H1 (cell line): Measurements from ENCODE around the gene UTP20. TPM values are rescaled to one million over a fixed set of nuclear protein-coding genes. Genes with fewer than 3 reads are reported as not detected.
A peak's percentile ranks its signal among the peaks of the same experiment; 100 is the strongest.

Source experiments
- CTCF ChIA-PET: fragments of 300-600 bp; sonication (Branson Sonifier 250); formaldehyde crosslinking; loops from one replicate; lab custom pipeline; 2021; ENCODE audit not compliant: partially characterized antibody; lab: Charles Lee
- POLR2A ChIA-PET: fragments of 300-600 bp; sonication (Branson Sonifier 250); formaldehyde crosslinking; loops from one replicate; lab custom pipeline; 2021; ENCODE audit warnings: inconsistent platforms; ENCODE audit not compliant: partially characterized antibody; lab: Charles Lee
- DNase-seq, 2 experiments: peaks; one replicate each; pipeline versions ENCODE4 v3.0.0 to v3.0.0-alpha.2; 2010 to 2022; ENCODE audit warnings: low spot score in 2 of 2, low read depth in 1 of 2, mixed read lengths in 1 of 2
- FAIRE-seq: peaks from 2 replicates; lab custom pipeline; 2011; peaks lifted over from hg19 to GRCh38; lab: Jason Lieb, UNC
- H2AFZ ChIP-seq: 2 replicates; pipeline ENCODE4 v1.8.1; 2012; ENCODE audit warnings: low read length, inconsistent platforms
- H2AK5ac ChIP-seq: 2 replicates; pipeline ENCODE4 v1.6.1; 2013; ENCODE audit warnings: low read depth, low read length
- H2BK120ac ChIP-seq: replicated peaks from 2 replicates; pipeline ENCODE3; 2013; ENCODE audit warnings: low read depth, low read length, inconsistent platforms
- H2BK12ac ChIP-seq: 2 replicates; pipeline ENCODE4 v1.6.1; 2013; ENCODE audit warnings: low read depth, low read length
- H2BK15ac ChIP-seq: 2 replicates; pipeline ENCODE4 v1.6.1; 2013; ENCODE audit warnings: low read length
- H2BK20ac ChIP-seq: 2 replicates; pipeline ENCODE4 v1.6.1; 2013; ENCODE audit warnings: low read length
- H2BK5ac ChIP-seq: 2 replicates; pipeline ENCODE4 v1.6.1; 2013; ENCODE audit warnings: low read depth, low read length
- H3K14ac ChIP-seq: 2 replicates; pipeline ENCODE4 v1.6.1; 2013; ENCODE audit warnings: inconsistent platforms; ENCODE audit not compliant: insufficient read length
- H3K18ac ChIP-seq: 2 replicates; pipeline ENCODE4 v1.6.1; 2013; ENCODE audit warnings: low read length; ENCODE audit errors: extremely low read depth
- H3K23ac ChIP-seq: 2 replicates; pipeline ENCODE4 v1.6.1; 2013; ENCODE audit warnings: inconsistent platforms; ENCODE audit not compliant: insufficient read length
- H3K23me2 ChIP-seq: 2 replicates; pipeline ENCODE4 v1.6.1; 2013; ENCODE audit warnings: low read depth, low read length
- H3K27ac ChIP-seq: 2 replicates; pipeline ENCODE4 v1.6.1; 2011; ENCODE audit warnings: low read depth, low read length, inconsistent platforms
- H3K27me3 ChIP-seq, 4 experiments: replicated peaks in 1 of 4; 1 replicate in 1 of 4; 2 replicates in 3 of 4; pipeline versions ENCODE4 v1.6.1 to v1.8.1; 2011 to 2013; ENCODE audit warnings: low read length in 3 of 4, mild to moderate bottlenecking in 3 of 4, inconsistent platforms in 2 of 4, mixed read lengths in 2 of 4, moderate library complexity in 1 of 4; ENCODE audit not compliant: control insufficient read depth in 3 of 4, insufficient read depth in 3 of 4; ENCODE audit errors: extremely low read depth in 1 of 4
- H3K36me3 ChIP-seq, 4 experiments: 2 replicates each; pipeline versions ENCODE4 v1.6.1 to v1.8.1; 2011 to 2013; ENCODE audit warnings: mild to moderate bottlenecking in 4 of 4, low read length in 3 of 4, moderate library complexity in 2 of 4, control low read depth in 1 of 4, inconsistent platforms in 1 of 4; ENCODE audit not compliant: insufficient read depth in 4 of 4, control insufficient read depth in 2 of 4
- H3K4ac ChIP-seq: replicated peaks from 2 replicates; pipeline ENCODE3; 2013; ENCODE audit warnings: low read length, low read depth, mixed read lengths, inconsistent platforms; ENCODE audit not compliant: insufficient read length
- H3K4me1 ChIP-seq, 4 experiments: replicated peaks in 1 of 4; 1 replicate in 1 of 4; 2 replicates in 3 of 4; pipeline versions ENCODE4 v1.6.1 to v1.8.1; 2011 to 2013; ENCODE audit warnings: low read length in 3 of 4, inconsistent platforms in 2 of 4, mixed read lengths in 1 of 4; ENCODE audit not compliant: insufficient read depth in 4 of 4, control insufficient read depth in 3 of 4
- H3K4me2 ChIP-seq, 2 experiments: 2 replicates each; pipeline versions ENCODE4 v1.6.1 to v1.8.1; 2011 to 2013; ENCODE audit warnings: low read depth in 2 of 2, low read length in 2 of 2, control low read depth in 1 of 2, inconsistent platforms in 1 of 2, mild to moderate bottlenecking in 1 of 2; ENCODE audit not compliant: insufficient read depth in 1 of 2
- H3K4me3 ChIP-seq, 4 experiments: fragments of 200-600, 300-600 bp in 1 of 4; sonication (generic), shearing (Covaris generic), sonication (Bioruptor Twin) in 1 of 4; 2 replicates each; pipeline versions ENCODE4 v1.5.1 to v1.8.1; 2011 to 2016; ENCODE audit warnings: low read length in 4 of 4, low read depth in 3 of 4, control low read depth in 2 of 4, inconsistent platforms in 2 of 4, mild to moderate bottlenecking in 2 of 4, mixed read lengths in 1 of 4, moderate library complexity in 1 of 4; ENCODE audit not compliant: insufficient read depth in 2 of 4; ENCODE audit errors: extremely low read depth in 1 of 4
- H3K56ac ChIP-seq: replicated peaks from 2 replicates; pipeline ENCODE3; 2013; ENCODE audit warnings: low read depth, mild to moderate bottlenecking, mixed read lengths, low read length, inconsistent platforms; ENCODE audit not compliant: insufficient read length
- H3K79me1 ChIP-seq: 2 replicates; pipeline ENCODE4 v1.6.1; 2013; ENCODE audit warnings: low read depth, low read length, control low read depth
- H3K79me2 ChIP-seq, 2 experiments: 2 replicates each; pipeline versions ENCODE4 v1.6.1 to v1.8.1; 2012 to 2013; ENCODE audit warnings: low read length in 2 of 2, mild to moderate bottlenecking in 2 of 2, inconsistent platforms in 1 of 2; ENCODE audit not compliant: insufficient read depth in 2 of 2, control insufficient read depth in 1 of 2
- H3K9ac ChIP-seq, 4 experiments: replicated peaks in 1 of 4; 1 replicate in 1 of 4; 2 replicates in 3 of 4; pipeline versions ENCODE4 v1.6.1 to v1.8.1; 2011 to 2013; ENCODE audit warnings: low read depth in 3 of 4, low read length in 3 of 4, control low read depth in 2 of 4, mild to moderate bottlenecking in 2 of 4, moderate library complexity in 2 of 4, inconsistent platforms in 1 of 4; ENCODE audit errors: extremely low read depth in 1 of 4
- H3K9me3 ChIP-seq, 2 experiments: 2 replicates each; pipeline versions ENCODE4 v1.6.1 to v1.8.1; 2012 to 2013; ENCODE audit warnings: mild to moderate bottlenecking in 2 of 2, moderate library complexity in 2 of 2, control low read depth in 1 of 2, inconsistent platforms in 1 of 2, low read depth in 1 of 2, low read length in 1 of 2, mixed read lengths in 1 of 2; ENCODE audit not compliant: insufficient read depth in 2 of 2
- H4K20me1 ChIP-seq, 2 experiments: replicated peaks in 1 of 2; 2 replicates each; pipeline versions ENCODE3 to v1.8.1; 2011 to 2013; ENCODE audit warnings: inconsistent platforms in 2 of 2, low read length in 2 of 2, mild to moderate bottlenecking in 1 of 2; ENCODE audit not compliant: insufficient read depth in 2 of 2, control insufficient read depth in 1 of 2
- H4K5ac ChIP-seq: 2 replicates; pipeline ENCODE4 v1.6.1; 2013; ENCODE audit warnings: low read length, low read depth, mixed read lengths, inconsistent platforms; ENCODE audit not compliant: insufficient read length
- H4K8ac ChIP-seq: 2 replicates; pipeline ENCODE4 v1.8.0; 2013; ENCODE audit warnings: mild to moderate bottlenecking, moderate library complexity, low read length, inconsistent platforms; ENCODE audit not compliant: insufficient read depth; ENCODE audit errors: extremely low read depth
- H4K91ac ChIP-seq: replicated peaks from 2 replicates; pipeline ENCODE3; 2013; ENCODE audit warnings: low read length, mixed read lengths, inconsistent platforms; ENCODE audit not compliant: insufficient read length
- CEBPB ChIP-seq: IDR thresholded peaks from 2 replicates; pipeline ENCODE4 v1.6.1; 2012; ENCODE audit warnings: low read depth, low read length
- TAF7 ChIP-seq: optimal IDR thresholded peaks from 2 replicates; pipeline ENCODE3; 2011; ENCODE audit warnings: low read depth, mild to moderate bottlenecking, inconsistent platforms, low read length, moderate library complexity, borderline replicate concordance
- WGBS, 2 experiments: shearing (Covaris generic) in 1 of 2; methylation state at CpG; one replicate each; pipeline versions ENCODE4 v1.1.6 to v1.1.7; 2013 to 2015; ENCODE audit warnings: low lambda C conversion rate in 2 of 2, mixed read lengths in 2 of 2, inconsistent platforms in 1 of 2, low coverage in 1 of 2, missing lambda C conversion rate in 1 of 2; ENCODE audit not compliant: insufficient replicate concordance in 2 of 2, insufficient coverage in 1 of 2, insufficient read length in 1 of 2; ENCODE audit errors: extremely low coverage in 1 of 2, missing lambda C conversion rate in 1 of 2; 5-methylcytosine and 5-hydroxymethylcytosine counted together
- polyA plus RNA-seq, 7 experiments: library from polyadenylated mRNA; depleted of rRNA in 3 of 7; stranded (reverse) in 5 of 7; unstranded in 2 of 7; fragments of >200 nt in 5 of 7; fragments of 200-250 nt in 2 of 7; gene quantifications; 1 replicate in 5 of 7; 2 replicates in 1 of 7; 4 replicates in 1 of 7; pipeline versions ENCODE4 v1.2.1 to v1.2.3, GENCODE V29; 2011 to 2013; ENCODE audit warnings: missing spikeins in 2 of 7, mixed read lengths in 2 of 7
- total RNA-seq: library from RNA; stranded (reverse); fragmentation: NEBNext Ultra II Directional; extraction: Animal tissue kit (Norgen Biotek cat#: 25700); gene quantifications from 2 replicates; pipeline ENCODE4 v1.2.1, GENCODE V29; 2021

Gene UTP20
- total and polyA plus RNA-seq, 2 of the 8 experiments (the other 6 are each of a cell fraction or from before 2014, with no cell fraction given) = 8.5 to 48.4 TPM

- Histone ChIP-seq H4K91ac (no peak overlapping the region), H2BK20ac (no peak overlapping the region), H3K79me2 (peaks cover 4 to 24% of the 10 kb centered on the region in 2 experiments; a peak in 2 of 4 replicates), H3K23ac (no peak overlapping the region), H3K56ac (no peak overlapping the region), H3K36me3 (peaks cover 0 to 8% (median 4%) of the 10 kb centered on the region in 4 experiments; a peak in 5 of 8 replicates), H2BK15ac (no peak overlapping the region), H2BK5ac (no peak overlapping the region), H3K27ac (no peak overlapping the region), H3K9me3 (no peaks in the 10 kb centered on the region), H3K27me3 (no peaks in the 10 kb centered on the region), H3K4ac (no peak overlapping the region), H3K4me1 (no peaks in the 10 kb centered on the region), H3K18ac (no peak overlapping the region), H4K20me1 (no peaks in the 10 kb centered on the region), H3K23me2 (no peaks in the 10 kb centered on the region; the same call in 1 of the 2 replicates), H4K5ac (no peak overlapping the region), H2AK5ac (no peak overlapping the region), H2AFZ (no peak overlapping the region), H3K9ac (no peak overlapping the region), H3K4me3 (no peak overlapping the region), H2BK12ac (no peak overlapping the region), H3K4me2 (no peak overlapping the region), H3K14ac (no peak overlapping the region), H2BK120ac (no peak overlapping the region), H3K79me1 (no peaks in the 10 kb centered on the region), H4K8ac (no peak overlapping the region)
- no peak for DNase-seq
- TF ChIP-seq TAF7 (no peak), CEBPB (peak; percentile 16; the same call in 1 of the 2 replicates)
- POLR2A ChIA-PET = no interaction called here
- no peak for FAIRE-seq
- 89% methylated on average over 3 of the region's 3 CpGs; no CpG with 5 or more reads in 1 of the 2 experiments for WGBS, 2 experiments
- CTCF ChIA-PET = interaction anchor here (1.2 to 2.6 kb wide), 3 partner anchors 17 to 534 kb away, joined by 3 to 10 read pairs (median 5); no protein-coding TSS in a partner anchor
Observed at GRCh38 chr12:101277443-101277842, 2.5 kb upstream of the UTP20 start.
